ENCODE data around the gene PLXDC2.

Gene PLXDC2

DNA sequence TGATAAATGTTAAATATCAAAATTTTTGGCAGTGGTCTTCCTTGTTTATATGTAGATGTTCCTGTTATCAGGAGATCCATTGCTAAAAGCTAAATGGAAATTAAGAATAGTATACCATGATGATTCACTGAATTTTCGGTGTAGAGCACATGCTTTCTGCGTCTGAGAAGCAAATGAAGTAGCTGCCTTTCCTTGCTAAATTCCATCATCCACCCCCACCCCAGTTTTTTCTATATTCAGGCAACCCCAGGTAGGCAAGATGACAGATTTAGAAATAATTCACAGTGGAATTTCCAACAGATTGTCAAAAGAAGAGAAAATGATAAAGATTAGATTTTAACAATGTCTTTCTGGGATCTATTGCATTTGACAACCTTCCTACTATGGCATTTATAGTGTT lies 231.9 kb downstream of the PLXDC2 start:
- no peak for DNase-seq (ENCODE audit: low spot score)

DNA sequence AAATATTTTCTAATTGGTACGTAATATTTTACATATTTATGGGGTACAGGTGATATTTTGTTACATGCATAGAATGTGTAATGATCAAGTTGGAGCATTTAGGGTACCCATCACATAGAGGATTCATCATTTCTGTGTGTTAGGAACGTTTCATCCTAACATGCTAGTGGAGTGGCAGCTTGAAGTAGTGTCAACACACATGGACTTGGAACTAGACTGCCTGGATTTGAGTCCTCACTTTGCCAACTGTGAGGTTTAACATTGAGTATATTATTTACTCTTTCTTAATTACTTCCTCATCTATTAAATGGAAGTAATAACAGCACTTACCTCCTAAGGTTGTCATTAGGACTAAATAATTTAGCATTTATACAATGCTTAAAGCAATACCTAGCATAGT lies 241.9 kb downstream of the PLXDC2 start:
- no peak for DNase-seq (ENCODE audit: low spot score)

DNA sequence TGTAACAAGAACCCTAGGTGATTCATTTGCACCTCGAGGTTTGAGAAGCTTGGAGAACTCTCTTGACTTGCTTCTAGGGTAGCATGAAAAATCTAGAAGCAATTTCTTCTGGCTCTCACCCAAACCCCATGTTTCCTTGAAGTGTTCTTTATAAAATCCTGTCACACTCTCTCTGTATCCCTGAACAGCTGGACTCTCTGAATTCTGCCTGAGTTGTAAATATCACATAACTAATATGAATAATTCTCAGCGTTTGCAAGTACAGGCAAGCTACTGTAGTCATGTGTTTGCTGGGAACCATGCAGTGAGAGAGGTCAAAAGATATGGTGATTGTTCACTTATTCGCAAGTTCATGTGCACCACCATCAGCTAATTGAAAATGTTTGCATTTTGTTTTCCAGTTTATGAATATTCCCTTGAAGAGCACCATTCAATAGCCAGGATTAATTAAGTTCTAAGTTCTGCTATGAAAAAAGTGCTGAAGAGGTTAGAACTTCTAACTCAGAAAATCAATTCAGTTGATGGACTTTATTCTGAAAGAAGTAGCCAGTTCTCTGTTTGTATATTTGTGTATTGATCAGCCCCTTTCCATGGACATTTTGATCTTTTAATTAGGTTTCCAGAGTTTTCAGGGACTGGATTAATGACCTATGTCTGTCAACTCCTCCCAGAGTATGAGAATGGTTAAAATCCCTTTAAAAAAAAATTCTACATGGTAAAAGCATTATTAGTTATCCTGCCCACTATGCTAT lies 243.0 kb downstream of the PLXDC2 start:
- no peak for DNase-seq (ENCODE audit: low spot score)

GRCh38 chr10:20065814-20066213 lies 249.6 kb downstream of the PLXDC2 start:
- DNase-seq (ENCODE audit: low spot score): no peak

DNA sequence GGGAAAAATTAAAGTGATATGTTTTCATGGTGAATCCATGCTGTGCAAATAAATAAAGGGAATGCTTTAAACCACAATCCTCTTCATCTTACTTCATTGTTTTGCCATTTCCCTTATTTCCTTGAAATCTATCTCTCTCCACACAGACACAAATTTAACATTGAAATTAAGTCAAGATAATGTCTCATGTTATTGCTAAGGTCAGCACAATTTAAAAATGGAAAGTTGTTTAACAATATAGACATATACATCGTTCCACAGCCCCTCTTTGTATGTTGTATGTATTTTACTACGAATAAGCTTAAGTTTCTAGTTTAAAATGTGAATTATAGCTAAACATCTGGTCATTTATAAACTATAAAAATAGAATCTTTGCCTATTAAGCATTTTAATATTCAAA lies 256.9 kb downstream of the PLXDC2 start:
- no peak for DNase-seq (ENCODE audit: low spot score)

GRCh38 chr10:20075713-20076112 lies 259.5 kb downstream of the PLXDC2 start:
- no peak for DNase-seq (ENCODE audit: low spot score)

GRCh38 chr10:20084451-20084850 lies 268.2 kb downstream of the PLXDC2 start:
- no peak for DNase-seq (ENCODE audit: low spot score)

GRCh38 chr10:20085115-20085514 lies 268.9 kb downstream of the PLXDC2 start:
- no peak for DNase-seq (ENCODE audit: low spot score)

DNA sequence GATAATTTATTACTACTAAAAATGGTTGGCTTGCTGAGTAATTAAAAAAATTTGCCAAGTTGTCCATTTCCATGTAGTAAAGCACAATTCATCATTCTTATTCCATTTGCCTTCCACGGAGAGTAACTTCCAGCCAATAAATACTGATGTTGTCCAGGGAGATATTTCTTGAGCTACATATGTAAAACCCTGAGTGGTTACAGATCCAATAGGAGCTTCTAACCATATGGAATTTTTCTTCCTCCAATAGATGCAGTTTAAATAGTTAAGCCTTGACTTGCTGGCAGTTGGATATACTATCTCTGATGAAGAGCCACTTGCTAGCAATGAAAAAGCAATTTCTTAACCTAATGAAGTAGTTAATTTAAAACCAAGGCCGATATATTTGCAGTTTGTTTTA lies 271.1 kb downstream of the PLXDC2 start:
- DNase-seq (ENCODE audit: low spot score): no peak

DNA sequence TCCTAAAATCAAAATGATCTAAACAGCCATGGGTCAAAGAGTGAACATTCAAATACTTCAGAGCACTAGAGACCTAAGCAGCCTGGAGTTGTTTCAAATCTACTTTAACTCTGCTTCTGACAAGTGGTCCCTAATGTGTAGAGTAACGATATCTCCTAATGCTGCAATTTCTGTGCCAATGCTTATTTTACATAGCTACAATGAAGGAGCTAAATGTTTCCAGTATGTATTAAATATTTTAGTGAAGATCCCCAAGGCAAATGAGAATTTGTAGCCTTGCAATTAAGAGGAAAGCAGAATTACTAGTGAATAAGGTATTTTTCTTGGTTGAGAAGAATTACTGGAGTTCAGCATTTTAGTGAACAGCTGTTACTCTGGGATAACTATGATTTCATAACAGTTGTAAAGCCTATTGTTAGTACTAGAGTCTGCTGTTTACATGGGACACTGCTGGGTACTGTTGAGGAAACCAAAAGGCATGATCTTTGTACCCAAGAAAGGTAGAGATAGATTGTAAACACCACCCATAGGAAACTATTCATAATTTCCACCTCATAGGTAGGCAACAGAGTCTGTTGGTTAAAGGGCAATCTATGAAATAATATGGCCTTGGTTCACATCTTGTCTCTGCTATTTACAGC lies 271.9 kb downstream of the PLXDC2 start:
- no peak for DNase-seq (ENCODE audit: low spot score)

DNA sequence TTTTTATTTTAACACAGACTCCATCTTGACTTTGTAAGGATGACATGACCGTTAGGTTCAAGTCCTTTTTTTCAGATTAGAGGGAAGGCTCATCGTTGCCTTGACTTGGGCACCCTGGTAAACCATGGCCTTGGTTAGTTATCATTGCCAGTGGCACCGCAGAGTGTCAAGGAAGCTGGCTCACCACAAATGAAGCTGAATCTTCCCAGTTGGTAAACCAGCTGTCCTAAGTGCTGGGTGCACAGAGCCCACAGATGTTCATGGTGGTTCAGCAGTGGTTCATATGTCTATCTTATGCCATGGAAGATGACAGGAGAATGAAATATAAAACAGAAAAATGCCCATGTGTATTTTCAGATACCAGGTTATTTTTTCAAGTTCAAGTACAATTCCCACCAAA lies 273.6 kb downstream of the PLXDC2 start:
- DNase-seq (ENCODE audit: low spot score): no peak

DNA sequence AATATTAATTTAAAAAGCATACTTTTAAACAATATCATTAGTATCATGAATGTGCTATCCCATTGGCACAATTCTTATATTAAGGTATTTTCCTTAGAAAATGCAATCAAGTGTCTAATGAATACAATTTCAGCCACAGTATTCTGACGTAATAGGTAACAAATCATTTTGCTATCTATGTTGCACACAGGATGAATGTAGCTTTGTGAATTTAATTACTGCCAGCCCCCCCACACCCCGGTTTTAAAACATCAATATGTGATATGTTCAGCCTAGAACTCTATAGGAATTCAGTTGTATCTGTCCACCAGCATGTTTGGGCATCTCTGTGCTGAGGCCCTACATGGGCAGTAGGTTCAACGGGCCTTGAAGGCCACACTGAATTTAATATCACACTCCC lies 274.6 kb downstream of the PLXDC2 start:
- DNase-seq (ENCODE audit: low spot score): no peak

GRCh38 chr10:20091698-20092097 lies 275.5 kb downstream of the PLXDC2 start:
- DNase-seq (ENCODE audit: low spot score): no peak

DNA sequence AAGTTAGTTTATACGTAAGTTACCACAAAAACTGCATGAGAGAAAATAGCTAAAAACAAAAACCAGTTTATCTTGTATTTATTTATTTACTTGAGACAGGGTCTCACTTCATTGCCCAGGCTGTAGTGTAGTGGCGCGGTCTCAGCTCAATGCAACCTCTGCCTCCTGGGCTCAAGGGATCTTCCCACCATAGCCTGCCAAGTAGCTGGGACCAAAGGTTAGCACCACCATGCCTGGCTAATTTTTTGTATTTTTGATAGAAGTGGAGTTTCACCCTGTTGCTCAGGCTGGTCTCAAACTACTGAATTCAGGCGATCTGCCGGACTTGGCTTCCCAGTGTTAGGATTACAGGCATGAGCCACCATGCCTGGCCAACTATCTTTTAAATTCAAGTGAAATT lies 277.4 kb downstream of the PLXDC2 start:
- DNase-seq (ENCODE audit: low spot score): no peak

DNA sequence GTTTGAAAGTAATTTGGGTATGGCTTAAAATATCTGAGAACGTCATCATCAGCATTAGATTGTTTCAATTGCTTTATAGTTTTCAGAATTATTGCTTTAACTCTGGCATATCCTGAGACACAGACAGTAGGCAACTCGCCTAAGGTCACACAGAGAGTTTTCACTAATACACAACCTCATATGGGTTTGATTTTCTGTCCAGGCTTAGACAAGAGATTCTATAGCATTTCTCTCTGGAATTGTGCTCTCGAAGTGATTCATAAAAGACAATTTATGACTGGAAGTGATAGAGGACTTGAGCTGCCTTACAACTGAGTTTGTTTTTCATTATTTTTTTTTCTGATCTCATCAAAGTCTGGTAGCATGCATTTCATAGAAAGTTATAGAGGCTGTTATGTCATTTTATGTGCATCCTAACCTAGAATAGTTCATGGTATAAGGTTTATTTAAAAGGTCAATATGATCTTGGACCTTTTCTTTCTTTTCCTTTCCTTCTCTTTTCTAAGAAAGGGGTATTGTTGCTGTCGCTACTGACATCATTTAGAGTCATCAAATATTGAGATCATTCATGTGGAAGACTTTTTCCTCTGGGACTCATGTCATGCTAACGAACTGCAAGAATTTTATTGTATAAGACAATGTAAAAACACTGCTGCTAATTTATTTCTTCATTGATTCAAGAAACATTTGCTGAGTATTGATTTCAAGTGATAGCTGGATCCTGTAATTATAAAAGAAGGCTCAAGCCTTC lies 278.2 kb downstream of the PLXDC2 start:
- DNase-seq (ENCODE audit: low spot score): no peak

DNA sequence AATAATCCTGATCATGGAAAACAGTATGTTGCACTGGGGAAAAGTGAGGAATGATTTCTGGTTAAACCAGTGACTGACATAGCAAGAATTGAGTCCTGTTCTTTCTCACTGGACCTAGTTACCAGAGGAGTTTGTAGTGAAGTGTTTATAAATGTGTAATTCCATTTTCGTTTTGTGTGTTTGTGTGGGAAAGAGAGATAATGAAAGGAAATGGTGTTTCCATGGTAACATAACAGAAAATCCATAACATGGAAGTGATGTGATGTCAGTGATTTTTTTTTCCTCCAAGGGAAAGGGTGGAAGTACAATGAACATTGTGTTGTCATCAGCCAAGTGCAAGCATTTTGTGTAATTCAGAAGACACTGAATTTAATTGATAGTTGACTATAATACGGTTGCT lies 283.9 kb downstream of the PLXDC2 start:
- DNase-seq (ENCODE audit: low spot score): no peak

GRCh38 chr10:20105236-20105635 lies 289.0 kb downstream of the PLXDC2 start:
- DNase-seq (ENCODE audit: low spot score): no peak

- DNase-seq (ENCODE audit: low spot score): no peak
Observed at GRCh38 chr10:20105931-20106330, 289.7 kb downstream of the PLXDC2 start.

- no peak for DNase-seq (ENCODE audit: low spot score)
Observed at GRCh38 chr10:20108021-20108420, 291.8 kb downstream of the PLXDC2 start.

DNA sequence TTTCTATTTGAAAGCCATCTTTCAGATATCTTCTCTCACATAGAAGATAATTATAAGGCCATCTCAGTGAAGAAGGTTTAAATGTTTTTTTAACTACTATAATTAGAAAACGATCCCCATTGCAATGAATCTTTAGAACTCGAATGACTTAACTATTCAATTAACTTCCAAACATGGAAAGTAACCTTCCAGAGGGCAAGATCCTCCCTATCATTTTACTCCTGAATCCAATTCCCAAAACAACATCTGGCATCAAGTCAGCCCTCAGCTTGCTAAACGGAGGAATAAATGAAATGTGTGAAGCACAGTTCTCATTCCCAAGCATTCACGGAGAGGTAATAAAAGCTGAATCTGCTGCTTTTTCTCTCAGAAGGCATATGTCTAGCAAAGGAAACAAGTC lies 293.4 kb downstream of the PLXDC2 start:
- DNase-seq (ENCODE audit: low spot score): no peak

GRCh38 chr10:20110125-20111100 lies 294.2 kb downstream of the PLXDC2 start:
- no peak for DNase-seq (ENCODE audit: low spot score)

GRCh38 chr10:20114179-20114578 lies 297.9 kb downstream of the PLXDC2 start:
- no peak for DNase-seq (ENCODE audit: low spot score)

All from NAMALWA (cell line).